ENCODE data around the gene SLC35F6. TPM values are rescaled to one million over a fixed set of nuclear protein-coding genes. Genes with fewer than 3 reads are reported as not detected.
"Not testable (repeated sequence)": the region's sequence is repeated elsewhere in the genome, so short reads cannot be mapped to it uniquely, and the experiment has no call there.

The SLC35F6 gene
- total and polyA plus RNA-seq, 2 donors (not counting 3 experiments of a cell fraction or from before 2014, with no cell fraction given), result 34.6 to 39.8 TPM

DNA sequence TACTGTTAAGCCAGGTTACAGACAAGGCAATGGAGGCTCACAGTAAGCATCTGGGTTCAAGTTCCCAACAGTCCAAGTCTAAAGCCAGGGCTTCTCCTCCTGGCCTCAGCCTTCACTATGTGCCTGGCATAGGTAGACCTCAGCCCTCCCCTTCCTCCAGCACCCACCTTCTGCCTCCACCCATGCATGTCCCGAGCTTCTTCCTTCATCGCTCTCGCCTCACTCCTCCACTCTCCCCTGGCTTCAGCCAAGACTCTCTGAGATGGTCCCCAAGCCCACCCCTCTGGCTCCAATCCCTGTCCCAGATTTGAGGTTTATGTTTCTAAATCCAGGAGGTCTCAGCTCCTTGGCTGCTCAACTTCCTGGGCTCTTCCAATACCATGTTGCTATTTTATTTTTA is 48.6 kb downstream of the SLC35F6 start:
- H3K79me2 ChIP-seq (ENCODE audit: control insufficient read depth, insufficient read depth, low read length), result no peaks in the 10 kb centered on the region

DNA sequence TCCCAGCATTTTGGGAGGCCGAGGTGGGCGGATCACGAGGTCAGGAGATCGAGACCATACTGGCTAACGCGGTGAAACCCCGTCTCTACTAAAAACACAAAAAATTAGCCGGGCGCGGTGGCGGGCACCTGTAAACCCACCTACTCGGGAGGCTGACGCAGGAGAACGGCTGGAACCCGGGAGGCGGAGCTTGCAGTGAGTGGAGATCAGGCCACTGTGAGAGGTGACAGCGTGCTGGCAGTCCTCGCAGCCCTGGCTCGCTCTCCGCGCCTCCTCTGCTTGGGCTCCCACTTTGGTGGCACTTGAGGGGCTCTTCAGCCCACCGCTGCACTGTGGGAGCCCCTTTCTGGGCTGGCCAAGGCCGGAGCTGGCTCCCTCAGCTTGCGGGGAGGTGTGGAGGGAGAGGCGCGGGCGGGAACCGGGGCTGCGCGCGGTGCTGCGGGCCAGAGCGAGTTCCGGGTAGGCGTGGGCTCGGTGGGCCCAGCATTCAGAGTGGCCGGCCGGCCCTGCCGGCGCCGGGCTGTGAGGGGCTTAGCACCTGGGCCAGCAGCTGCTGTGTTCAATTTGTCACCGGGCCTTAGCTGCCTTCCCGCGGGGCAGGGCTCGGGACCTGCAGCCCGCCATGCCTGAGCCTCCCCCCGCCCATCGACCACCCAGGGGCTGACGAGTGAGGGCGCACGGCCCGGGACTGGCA is 50.1 kb downstream of the SLC35F6 start:
- H2AFZ ChIP-seq (ENCODE audit: low read depth, low read length); H4K20me1 ChIP-seq (replicated peaks; ENCODE audit: control insufficient read depth, extremely low read depth, insufficient read depth, low read length); dilution Hi-C loops (cut with MboI; ENCODE audit: extremely low pct_ligation_motif_present, low sequenced_read_pairs); H3K27ac ChIP-seq (ENCODE audit: insufficient read depth, low read depth, low read length); DNase-seq (ENCODE audit: low read depth, low spot score); CTCF ChIA-PET; H3K4me1 ChIP-seq (ENCODE audit: control insufficient read depth, extremely low read depth, insufficient read depth, low read length); BruUV-seq (replicated peaks); intact Hi-C loops (cut with micrococcal nuclease); H3K9me1 ChIP-seq (replicated peaks; ENCODE audit: control insufficient read depth, extremely low read depth, insufficient read depth, low read length); H3K79me2 ChIP-seq (ENCODE audit: control insufficient read depth, insufficient read depth, low read length); H3K36me3 ChIP-seq (ENCODE audit: control insufficient read depth in 2 of 2, extremely low read depth in 1 of 2, insufficient read depth in 2 of 2, low read length in 2 of 2); POLR2A ChIA-PET; H3K9ac ChIP-seq (replicated peaks; ENCODE audit: extremely low read depth, insufficient read depth, low read length); H3K4me3 ChIP-seq (replicated peaks in 1 of 3; ENCODE audit: insufficient read depth in 1 of 3, low read depth in 1 of 3, low read length in 3 of 3); H3K4me2 ChIP-seq (ENCODE audit: insufficient read depth, low read length); H3K9me3 ChIP-seq (replicated peaks; ENCODE audit: control insufficient read depth, insufficient read depth, low read length); FAIRE-seq: not testable (repeated sequence)
- H3K27me3 ChIP-seq (ENCODE audit: control insufficient read depth in 2 of 2, insufficient read depth in 2 of 2, low read length in 2 of 2), result peaks cover 4 to 11% of the 10 kb centered on the region in 2 experiments

More for the DNA sequence above, 48.6 kb downstream of the SLC35F6 start:
- H3K27ac ChIP-seq (ENCODE audit: insufficient read depth, low read depth, low read length), result no peak overlapping the region
- intact Hi-C loops (cut with micrococcal nuclease), result no loop called here
- TF ChIP-seq, protein P1, sequence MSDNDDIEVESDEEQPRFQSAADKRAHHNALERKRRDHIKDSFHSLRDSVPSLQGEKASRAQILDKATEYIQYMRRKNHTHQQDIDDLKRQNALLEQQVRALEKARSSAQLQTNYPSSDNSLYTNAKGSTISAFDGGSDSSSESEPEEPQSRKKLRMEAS (IDR thresholded peaks at IDR 0.05; ENCODE audit: insufficient read depth, insufficient read length), result no peak
- TF ChIP-seq, protein P2, sequence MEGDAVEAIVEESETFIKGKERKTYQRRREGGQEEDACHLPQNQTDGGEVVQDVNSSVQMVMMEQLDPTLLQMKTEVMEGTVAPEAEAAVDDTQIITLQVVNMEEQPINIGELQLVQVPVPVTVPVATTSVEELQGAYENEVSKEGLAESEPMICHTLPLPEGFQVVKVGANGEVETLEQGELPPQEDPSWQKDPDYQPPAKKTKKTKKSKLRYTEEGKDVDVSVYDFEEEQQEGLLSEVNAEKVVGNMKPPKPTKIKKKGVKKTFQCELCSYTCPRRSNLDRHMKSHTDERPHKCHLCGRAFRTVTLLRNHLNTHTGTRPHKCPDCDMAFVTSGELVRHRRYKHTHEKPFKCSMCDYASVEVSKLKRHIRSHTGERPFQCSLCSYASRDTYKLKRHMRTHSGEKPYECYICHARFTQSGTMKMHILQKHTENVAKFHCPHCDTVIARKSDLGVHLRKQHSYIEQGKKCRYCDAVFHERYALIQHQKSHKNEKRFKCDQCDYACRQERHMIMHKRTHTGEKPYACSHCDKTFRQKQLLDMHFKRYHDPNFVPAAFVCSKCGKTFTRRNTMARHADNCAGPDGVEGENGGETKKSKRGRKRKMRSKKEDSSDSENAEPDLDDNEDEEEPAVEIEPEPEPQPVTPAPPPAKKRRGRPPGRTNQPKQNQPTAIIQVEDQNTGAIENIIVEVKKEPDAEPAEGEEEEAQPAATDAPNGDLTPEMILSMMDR (IDR thresholded peaks at IDR 0.05; ENCODE audit: extremely low read depth in 1 of 2, insufficient read depth in 1 of 2, low read depth in 1 of 2, low read length in 2 of 2), result no peak
- TF ChIP-seq POLR2A (IDR thresholded peaks at IDR 0.05; ENCODE audit: low read depth, low read length), result no peak
- TF ChIP-seq EZH2 (IDR thresholded peaks at IDR 0.05; ENCODE audit: borderline replicate concordance, low read depth, low read length, severe bottlenecking), result no peak
- TF ChIP-seq POLR2AphosphoS5 (IDR thresholded peaks at IDR 0.05; ENCODE audit: insufficient read depth, low read depth, low read length), result no peak
- peaks cover 4% of the 10 kb centered on the region in 2 experiments for H3K27me3 ChIP-seq (ENCODE audit: control insufficient read depth in 2 of 2, insufficient read depth in 2 of 2, low read length in 2 of 2)
- DNase-seq (ENCODE audit: low read depth, low spot score) (no peak), FAIRE-seq (no peak)
- no peaks in the 10 kb centered on the region for H3K9me1 ChIP-seq (replicated peaks; ENCODE audit: control insufficient read depth, extremely low read depth, insufficient read depth, low read length)
- H4K20me1 ChIP-seq (replicated peaks; ENCODE audit: control insufficient read depth, extremely low read depth, insufficient read depth, low read length), result no peaks in the 10 kb centered on the region
- ChIA-PET CTCF (no interaction called here), POLR2A (no interaction called here)
- BruUV-seq (replicated peaks), result no TSS peak
- H3K36me3 ChIP-seq (ENCODE audit: control insufficient read depth in 2 of 2, extremely low read depth in 1 of 2, insufficient read depth in 2 of 2, low read length in 2 of 2), result no peaks in the 10 kb centered on the region
- dilution Hi-C loops (cut with MboI; ENCODE audit: extremely low pct_ligation_motif_present, low sequenced_read_pairs), result no loop called here
- H3K9ac ChIP-seq (replicated peaks; ENCODE audit: extremely low read depth, insufficient read depth, low read length), result no peak overlapping the region
- no peaks in the 10 kb centered on the region for H3K9me3 ChIP-seq (replicated peaks; ENCODE audit: control insufficient read depth, insufficient read depth, low read length)
- H3K4me1 ChIP-seq (ENCODE audit: control insufficient read depth, extremely low read depth, insufficient read depth, low read length), result no peaks in the 10 kb centered on the region
- no peak overlapping the region for H3K4me3 ChIP-seq (replicated peaks in 1 of 3; ENCODE audit: insufficient read depth in 1 of 3, low read depth in 1 of 3, low read length in 3 of 3)
- H2AFZ ChIP-seq (ENCODE audit: low read depth, low read length), result no peak overlapping the region
- no peak overlapping the region for H3K4me2 ChIP-seq (ENCODE audit: insufficient read depth, low read length)

All from endothelial cell of umbilical vein (primary cell).